Fibroblast of pulmonary artery (primary cell): ENCODE results near the gene TNFRSF1A.

Source experiments
- DNase-seq: peaks from one replicate; pipeline ENCODE4 v3.0.0-alpha.2; 2010; ENCODE audit warnings: low read depth
- H3K4me3 ChIP-seq: replicated peaks from 2 replicates; pipeline ENCODE4 v1.5.1; 2011; ENCODE audit warnings: low read depth, mild to moderate bottlenecking, control low read depth, low read length, moderate library complexity
- CTCF ChIP-seq: IDR thresholded peaks from 2 replicates; pipeline ENCODE4 v1.5.1; 2011; ENCODE audit warnings: mild to moderate bottlenecking, control low read depth, low read length, inconsistent platforms; ENCODE audit errors: missing control alignments

TNFRSF1A gene

GRCh38 chr12:6384499-6385436 is 42.9 kb upstream of the TNFRSF1A start:
- TF ChIP-seq CTCF = no peak
- DNase-seq = no peak
- peak overlapping the region; percentile 77 for H3K4me3 ChIP-seq

GRCh38 chr12:6383572-6384498 is 42.0 kb upstream of the TNFRSF1A start, which contains the start of gene LTBR:
TSS of gene LTBR (plus strand) at chr12:6384162. CDS start at chr12:6384359, 197 bp downstream.
- DNase-seq = peak; percentile 96
- H3K4me3 ChIP-seq = peak within 1 kb of the TSS; percentile 77
- TF ChIP-seq CTCF = no peak

- no peak overlapping the region for H3K4me3 ChIP-seq
- DNase-seq = no peak
- TF ChIP-seq CTCF = no peak
These were observed 41.1 kb upstream of the TNFRSF1A start for GRCh38 chr12:6382982-6383381.

- no peak for TF ChIP-seq CTCF
- H3K4me3 ChIP-seq = no peak overlapping the region
- DNase-seq = no peak
These were observed 40.5 kb upstream of the TNFRSF1A start for GRCh38 chr12:6382371-6382770.

- no peak for TF ChIP-seq CTCF
- no peak overlapping the region for H3K4me3 ChIP-seq
- DNase-seq = peak; percentile 55
These were observed 38.6 kb upstream of the TNFRSF1A start for GRCh38 chr12:6380141-6381121.
